ENCODE measurements around the gene SLC16A11. TPM values are rescaled to one million over a fixed set of nuclear protein-coding genes. Genes with fewer than 3 reads are reported as not detected.

SLC16A11 gene
- total and polyA plus RNA-seq, 9 of the 15 experiments (the other 6 are each of a cell fraction or from before 2014, with no cell fraction given), result not detected

- TF ChIP-seq FOXM1 (IDR thresholded peaks at IDR 0.05; ENCODE audit: low read depth) (no peak), FOXM1 (CRISPR knock-in tag; IDR thresholded peaks at IDR 0.05; ENCODE audit: low read depth) (no peak), SIN3A (IDR thresholded peaks at IDR 0.05; ENCODE audit: borderline replicate concordance in 2 of 2, control insufficient read depth in 1 of 2, low read depth in 2 of 2, low read length in 2 of 2) (peak in 1 of 2 experiments; percentile 48; a peak in 2 of 4 replicates), ZNF217 (CRISPR knock-in tag; IDR thresholded peaks at IDR 0.05) (no peak), ELF4 (CRISPR knock-in tag; IDR thresholded peaks at IDR 0.05) (no peak), ZNF584 (CRISPR knock-in tag; IDR thresholded peaks at IDR 0.05; ENCODE audit: low read depth) (no peak), ZNF347 (CRISPR knock-in tag; IDR thresholded peaks at IDR 0.05; ENCODE audit: low read depth) (no peak), ATF3 (IDR thresholded peaks at IDR 0.05) (peak; percentile 40; the same call in 1 of the 2 replicates), ATF3 (CRISPR knock-in tag; conservative IDR thresholded peaks at IDR 0.05) (no peak), RBM17 (IDR thresholded peaks at IDR 0.05; ENCODE audit: borderline replicate concordance, low read depth, low read length) (no peak), POLR2B (IDR thresholded peaks at IDR 0.05; ENCODE audit: low read depth, partially characterized antibody) (peak; percentile 86), EGR1 (conservative IDR thresholded peaks at IDR 0.05) (peak; percentile 28; the same call in 1 of the 2 replicates), RBM14 (IDR thresholded peaks at IDR 0.05; ENCODE audit: borderline replicate concordance, insufficient read depth, low read depth, low read length) (no peak), ZNF143 (CRISPR knock-in tag; IDR thresholded peaks at IDR 0.05) (no peak), TCF3 (CRISPR knock-in tag; IDR thresholded peaks at IDR 0.05) (no peak), ETS2 (tag; IDR thresholded peaks at IDR 0.05; ENCODE audit: borderline replicate concordance, poor library complexity, severe bottlenecking) (no peak), NR2C1 (IDR thresholded peaks at IDR 0.05) (no peak), NR2C1 (tag; IDR thresholded peaks at IDR 0.05) (no peak), ZC3H4 (CRISPR knock-in tag; IDR thresholded peaks at IDR 0.05; ENCODE audit: borderline replicate concordance) (no peak), RBM25 (IDR thresholded peaks at IDR 0.05; ENCODE audit: low read depth, low read length, severe bottlenecking) (no peak), CAMTA2 (CRISPR knock-in tag; conservative IDR thresholded peaks at IDR 0.05) (no peak), WHSC1 (IDR thresholded peaks at IDR 0.05; ENCODE audit: low read length) (no peak), HNRNPLL (IDR thresholded peaks at IDR 0.05; ENCODE audit: low read depth, low read length, poor library complexity, severe bottlenecking) (peak; percentile 28), SUPT5H (IDR thresholded peaks at IDR 0.05) (peak; percentile 88), ILF3 (IDR thresholded peaks at IDR 0.05; ENCODE audit: borderline replicate concordance) (no peak), PHB (CRISPR knock-in tag; IDR thresholded peaks at IDR 0.05) (no peak)
These were observed 8.1 kb downstream of the SLC16A11 start, which contains the start of gene SLC16A13 (continued) for GRCh38 chr17:7035591-7036368.
